Dendritic cell treated with granulocyte-macrophage colony-stimulating factor and Interleukin-4, amounts not matched to agents 40 ng/mL and 50 ng/mL, for 4 days (primary cell): Measurements from ENCODE around the gene RELA.

Experiments used
- H3K27ac Mint-ChIP-seq: one replicate; pipeline ENCODE4 v1.8.0; 2022; ENCODE audit warnings: mild to moderate bottlenecking, mixed read lengths
- H3K27me3 Mint-ChIP-seq: one replicate; pipeline ENCODE4 v1.8.0; 2022; ENCODE audit warnings: mild to moderate bottlenecking, mixed read lengths
- H3K36me3 Mint-ChIP-seq: one replicate; pipeline ENCODE4 v1.8.0; 2022; ENCODE audit warnings: low read depth, mixed read lengths
- H3K4me1 Mint-ChIP-seq: one replicate; pipeline ENCODE4 v1.8.0; 2022; ENCODE audit warnings: low read depth, mixed read lengths
- H3K4me3 Mint-ChIP-seq: one replicate; pipeline ENCODE4 v1.8.0; 2022; ENCODE audit warnings: mild to moderate bottlenecking, moderate library complexity, mixed read lengths
- H3K9me3 Mint-ChIP-seq: one replicate; pipeline ENCODE4 v1.8.0; 2022; ENCODE audit warnings: mixed read lengths
- intact Hi-C: fragments of 100-400 bp; cut with micrococcal nuclease; formaldehyde crosslinking; loops from one replicate; pipeline ENCODE4 v1.15.0; 2022

Gene RELA

DNA sequence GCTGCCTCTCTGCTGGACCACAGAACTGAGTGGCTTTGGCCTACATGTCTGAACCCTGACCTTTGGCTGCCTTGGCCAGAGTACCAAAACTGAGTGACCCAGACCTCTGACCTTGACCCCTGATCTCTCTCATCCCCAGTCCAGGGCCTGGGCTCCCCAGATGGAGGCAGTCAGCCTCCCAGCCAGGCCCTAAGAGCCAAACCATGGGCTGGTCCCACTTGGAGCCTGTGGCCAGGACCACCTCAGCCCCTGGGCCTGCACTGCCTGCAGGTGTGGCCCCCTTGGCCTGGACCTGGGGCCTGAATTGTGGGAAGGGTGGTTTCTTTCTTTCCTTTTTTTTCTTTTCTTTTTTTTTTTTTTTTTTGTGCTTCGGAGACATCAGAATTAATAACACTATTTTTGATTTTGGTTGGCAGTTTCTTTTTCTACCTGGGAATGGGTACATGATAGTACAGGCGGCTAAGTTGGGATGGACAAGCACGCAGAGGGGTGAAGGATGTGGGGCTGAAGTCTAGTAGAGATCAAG is 25.6 kb downstream of the RELA start:
- intact Hi-C loops, result no loop called here

DNA sequence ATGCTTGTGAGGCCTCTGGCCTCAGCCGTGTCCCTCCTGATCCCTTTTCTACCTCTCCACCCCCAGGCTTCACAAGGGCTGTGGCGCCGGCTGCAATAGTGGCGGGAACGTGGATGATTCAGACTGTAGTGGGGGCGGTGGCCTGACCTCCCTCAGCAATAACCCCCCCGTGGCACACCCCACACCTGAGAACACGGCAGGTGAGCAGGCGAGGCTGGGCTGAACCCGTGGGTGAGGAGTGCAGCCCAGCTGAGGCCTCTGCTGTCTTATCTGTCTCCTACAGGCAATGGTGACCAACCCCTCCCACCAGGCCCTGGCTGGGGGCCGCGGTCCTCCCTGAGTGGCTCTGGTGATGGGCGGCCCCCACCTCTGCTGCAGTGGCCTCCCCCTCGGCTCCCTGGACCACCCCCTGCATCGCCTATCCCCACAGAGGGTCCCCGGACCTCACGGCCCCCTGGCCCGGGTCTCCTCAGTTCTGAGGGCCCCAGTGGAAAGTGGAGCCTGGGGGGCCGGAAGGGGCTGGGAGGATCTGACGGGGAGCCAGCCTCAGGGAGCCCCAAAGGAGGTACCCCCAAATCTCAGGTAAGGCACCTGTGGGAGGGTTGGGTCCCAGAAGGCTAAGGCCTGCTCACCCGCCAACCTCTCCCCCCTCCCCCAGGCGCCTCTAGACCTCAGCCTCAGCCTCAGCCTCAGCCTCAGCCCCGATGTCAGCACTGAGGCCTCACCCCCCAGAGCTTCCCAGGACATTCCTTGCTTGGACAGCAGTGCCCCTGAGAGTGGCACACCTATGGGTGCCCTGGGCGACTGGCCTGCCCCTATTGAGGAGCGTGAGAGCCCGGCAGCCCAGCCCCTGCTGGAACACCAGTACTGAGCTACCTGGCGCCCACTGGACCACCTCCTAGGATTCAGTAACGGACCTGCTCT is 26.3 kb downstream of the RELA start:
- Mint-ChIP-seq H3K4me3 (no peak overlapping the region), H3K9me3 (no peaks in the 10 kb centered on the region)

More for the DNA sequence above, 25.6 kb downstream of the RELA start:
- peaks cover 62% of the 10 kb centered on the region for H3K4me1 Mint-ChIP-seq
- H3K27me3 Mint-ChIP-seq, result no peaks in the 10 kb centered on the region
- H3K27ac Mint-ChIP-seq, result peak overlapping the region; percentile 94
- no peak overlapping the region for H3K4me3 Mint-ChIP-seq
- H3K9me3 Mint-ChIP-seq, result no peaks in the 10 kb centered on the region
- H3K36me3 Mint-ChIP-seq, result peaks cover 87% of the 10 kb centered on the region

DNA sequence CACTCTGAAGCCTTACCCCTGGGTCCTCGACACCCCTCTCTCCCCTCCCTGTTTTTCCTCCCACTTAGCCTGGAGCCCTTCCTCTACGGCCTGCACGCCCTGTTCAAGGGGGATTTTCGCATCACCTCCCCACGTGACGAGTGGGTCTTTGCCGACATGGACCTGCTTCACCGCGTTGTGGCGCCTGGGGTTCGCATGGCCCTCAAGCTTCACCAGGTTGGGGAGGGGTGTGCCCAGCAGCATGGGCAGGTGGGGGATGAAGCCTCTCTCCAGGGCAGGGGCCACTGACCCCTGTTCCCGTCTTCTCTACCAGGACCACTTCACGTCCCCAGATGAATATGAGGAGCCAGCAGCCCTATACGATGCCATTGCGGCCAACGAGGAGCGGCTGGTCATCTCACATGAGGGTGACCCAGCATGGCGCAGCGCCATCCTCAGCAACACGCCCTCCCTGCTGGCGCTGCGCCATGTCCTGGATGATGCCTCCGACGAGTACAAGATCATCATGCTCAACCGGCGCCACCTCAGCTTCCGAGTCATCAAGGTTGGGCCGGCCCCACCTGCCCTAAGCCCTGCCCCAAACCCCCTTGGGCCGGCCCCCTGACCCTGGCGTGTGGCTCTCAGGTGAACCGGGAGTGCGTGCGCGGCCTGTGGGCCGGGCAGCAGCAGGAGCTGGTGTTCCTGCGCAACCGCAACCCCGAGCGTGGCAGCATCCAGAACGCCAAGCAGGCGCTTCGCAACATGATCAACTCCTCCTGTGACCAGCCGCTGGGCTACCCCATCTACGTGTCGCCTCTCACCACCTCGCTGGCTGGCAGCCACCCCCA is 27.6 kb downstream of the RELA start:
- Mint-ChIP-seq H3K4me1 (peaks cover 48% of the 10 kb centered on the region), H3K9me3 (no peaks in the 10 kb centered on the region), H3K4me3 (no peak overlapping the region), H3K36me3 (peaks cover 93% of the 10 kb centered on the region), H3K27ac (no peak overlapping the region), H3K27me3 (no peaks in the 10 kb centered on the region)
- intact Hi-C loops, result no loop called here

More for the DNA sequence above, 26.3 kb downstream of the RELA start:
- intact Hi-C loops, result no loop called here
- H3K36me3 Mint-ChIP-seq, result peaks cover 87% of the 10 kb centered on the region
- peaks cover 60% of the 10 kb centered on the region for H3K4me1 Mint-ChIP-seq
- H3K27me3 Mint-ChIP-seq, result no peaks in the 10 kb centered on the region
- peak overlapping the region; percentile 94 for H3K27ac Mint-ChIP-seq

DNA sequence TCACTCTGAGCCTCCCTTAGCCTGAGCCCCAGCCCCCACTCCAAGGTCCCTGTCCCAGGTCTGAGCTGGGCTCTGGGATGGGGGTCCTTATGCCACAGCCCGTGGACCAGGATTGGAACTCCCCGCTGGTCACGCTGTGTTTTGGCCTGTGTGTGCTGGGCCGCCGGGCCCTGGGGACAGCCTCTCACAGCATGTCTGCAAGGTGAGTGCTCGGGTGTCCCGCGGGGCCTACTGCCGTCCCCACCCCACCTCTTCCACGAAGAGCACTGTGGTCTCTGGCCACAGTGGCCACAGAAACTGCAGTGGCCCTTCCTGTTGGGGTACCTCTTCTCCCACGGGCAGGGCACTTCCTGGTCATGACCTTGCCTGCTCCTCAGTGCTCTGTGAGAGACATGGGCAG is 28.3 kb downstream of the RELA start:
- Mint-ChIP-seq H3K27ac (no peak overlapping the region), H3K4me1 (peaks cover 41% of the 10 kb centered on the region), H3K9me3 (no peaks in the 10 kb centered on the region), H3K4me3 (no peak overlapping the region), H3K27me3 (no peaks in the 10 kb centered on the region), H3K36me3 (peaks cover 95% of the 10 kb centered on the region)
- intact Hi-C loops, result no loop called here

DNA sequence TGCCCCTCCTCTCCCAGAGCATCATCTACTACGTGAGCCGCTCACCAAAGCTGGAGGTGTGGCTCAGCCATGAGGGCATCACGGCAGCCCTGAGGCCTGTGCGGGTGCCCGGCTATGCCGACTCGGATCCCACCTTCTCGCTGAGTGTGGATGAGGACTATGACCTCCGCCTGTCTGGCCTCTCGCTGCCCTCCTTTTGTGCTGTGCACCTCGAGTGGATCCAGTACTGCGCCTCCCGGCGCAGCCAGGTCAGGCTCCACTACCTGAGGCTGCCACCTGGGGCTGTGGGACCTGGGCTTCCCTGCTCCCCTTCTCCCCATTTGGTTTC is 28.6 kb downstream of the RELA start:
- Mint-ChIP-seq H3K9me3 (no peaks in the 10 kb centered on the region), H3K27ac (peak overlapping the region; percentile 44), H3K36me3 (peaks cover 97% of the 10 kb centered on the region), H3K4me3 (no peak overlapping the region), H3K27me3 (no peaks in the 10 kb centered on the region), H3K4me1 (peaks cover 37% of the 10 kb centered on the region)
- intact Hi-C loops, result no loop called here

DNA sequence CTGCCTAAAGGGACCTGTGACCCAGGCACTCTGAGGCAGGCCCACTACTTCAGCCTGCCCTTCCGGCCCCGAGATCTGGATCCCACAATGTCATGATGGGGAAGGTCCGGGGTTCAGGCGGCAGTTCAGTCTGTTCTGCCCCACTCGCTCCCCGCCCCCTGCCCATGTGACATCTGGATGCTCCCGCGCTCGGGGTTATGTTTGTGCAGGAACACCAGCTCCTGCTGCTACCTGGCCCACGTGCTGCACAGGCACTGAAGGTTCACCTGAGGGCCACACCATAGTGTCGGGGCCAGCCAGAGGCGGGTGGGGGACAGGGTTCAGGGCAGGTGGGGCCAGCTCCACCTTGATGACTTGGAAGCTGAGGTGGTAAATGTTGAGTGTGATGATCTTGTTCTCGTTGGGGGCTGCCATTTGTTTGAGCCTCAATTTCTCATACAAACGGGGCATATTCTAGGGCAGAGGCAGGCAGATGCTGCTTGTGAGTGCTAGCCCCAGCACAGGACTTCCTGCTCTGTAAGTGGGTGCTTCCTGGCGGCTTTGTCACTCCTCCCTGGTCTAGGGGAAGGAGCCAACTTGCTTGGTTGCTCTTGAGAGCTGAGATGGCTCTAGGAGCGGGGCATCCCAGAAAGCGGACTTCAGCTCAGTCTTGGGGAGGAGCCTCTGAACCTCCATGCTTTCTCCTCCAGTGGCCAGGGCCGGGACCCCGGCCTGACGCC is 29.2 kb downstream of the RELA start:
- intact Hi-C loops, result no loop called here
- Mint-ChIP-seq H3K9me3 (no peaks in the 10 kb centered on the region), H3K4me3 (no peak overlapping the region), H3K36me3 (peaks cover 97% of the 10 kb centered on the region), H3K27ac (peak overlapping the region; percentile 44), H3K27me3 (no peaks in the 10 kb centered on the region), H3K4me1 (peaks cover 32% of the 10 kb centered on the region)

DNA sequence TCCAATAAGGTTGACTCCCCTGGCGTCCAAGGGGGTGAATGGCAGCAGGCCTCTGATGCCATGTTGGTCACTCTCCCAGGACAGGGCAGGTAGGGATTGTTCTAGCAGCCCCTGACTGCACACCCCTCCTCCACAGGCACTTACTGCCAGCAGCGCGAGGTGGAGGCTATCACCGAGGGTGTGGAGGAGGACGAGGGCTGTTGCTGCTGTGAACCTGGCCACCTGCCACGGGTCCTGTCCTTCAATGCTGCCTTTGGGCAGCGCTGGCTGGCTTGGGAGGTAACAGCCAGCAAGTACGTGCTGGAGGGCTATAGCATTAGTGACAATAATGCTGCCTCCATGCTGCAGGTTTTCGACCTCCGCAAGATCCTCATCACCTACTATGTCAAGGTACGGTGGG is 32.5 kb downstream of the RELA start:
- Mint-ChIP-seq H3K4me1 (peaks cover 35% of the 10 kb centered on the region), H3K4me3 (no peak overlapping the region)

DNA sequence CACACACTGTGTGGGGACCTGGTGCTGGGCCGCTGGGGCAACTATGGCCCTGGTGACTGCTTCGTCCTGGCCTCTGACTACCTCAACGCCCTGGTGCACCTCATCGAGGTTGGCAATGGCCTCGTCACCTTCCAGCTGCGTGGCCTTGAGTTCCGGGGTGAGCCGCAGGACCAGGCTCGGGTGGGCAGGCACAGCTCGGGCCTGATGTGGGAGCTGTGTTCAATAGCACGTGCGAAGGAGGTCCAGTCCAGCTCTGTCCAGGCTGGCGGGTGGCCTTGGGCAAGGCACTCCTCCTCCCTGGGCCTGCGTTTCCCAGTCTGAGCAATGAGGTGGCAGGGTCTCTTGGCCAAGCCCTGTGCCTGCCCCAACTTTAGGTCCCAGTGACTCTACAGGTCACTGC is 33.1 kb downstream of the RELA start:
- Mint-ChIP-seq H3K4me1 (peaks cover 35% of the 10 kb centered on the region), H3K36me3 (peaks cover 100% of the 10 kb centered on the region), H3K9me3 (no peaks in the 10 kb centered on the region), H3K27me3 (no peaks in the 10 kb centered on the region), H3K27ac (no peak overlapping the region), H3K4me3 (no peak overlapping the region)
- intact Hi-C loops, result no loop called here

More for the DNA sequence above, 32.5 kb downstream of the RELA start:
- Mint-ChIP-seq H3K36me3 (peaks cover 100% of the 10 kb centered on the region), H3K9me3 (no peaks in the 10 kb centered on the region), H3K27me3 (no peaks in the 10 kb centered on the region), H3K27ac (no peak overlapping the region)
- intact Hi-C loops, result no loop called here

DNA sequence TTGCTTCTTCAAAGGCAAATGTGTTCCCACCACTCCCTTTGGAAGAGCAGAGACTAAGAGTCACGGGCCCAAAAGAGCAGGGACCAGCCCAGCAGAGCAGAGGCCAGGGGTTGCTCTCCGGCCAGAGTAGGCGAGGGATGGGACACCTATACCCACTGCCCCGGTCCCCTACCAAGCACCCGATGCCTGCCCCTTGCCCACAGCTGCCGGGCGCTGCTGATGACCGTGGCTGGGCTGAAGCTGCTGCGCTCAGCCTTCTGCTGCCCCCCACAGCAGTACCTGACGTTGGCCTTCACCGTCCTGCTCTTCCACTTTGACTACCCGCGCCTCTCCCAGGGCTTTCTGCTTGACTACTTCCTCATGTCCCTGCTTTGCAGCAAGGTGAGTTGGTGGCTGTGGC is 35.5 kb downstream of the RELA start:
- H3K9me3 Mint-ChIP-seq, result no peaks in the 10 kb centered on the region
- H3K27ac Mint-ChIP-seq, result no peak overlapping the region
- H3K4me3 Mint-ChIP-seq, result no peak overlapping the region
- H3K36me3 Mint-ChIP-seq, result peaks cover 100% of the 10 kb centered on the region
- no peaks in the 10 kb centered on the region for H3K27me3 Mint-ChIP-seq
- intact Hi-C loops, result loop anchor here (2.0 kb wide), 1 partner anchor 80 kb away; no protein-coding TSS in a partner anchor
- peaks cover 24% of the 10 kb centered on the region for H3K4me1 Mint-ChIP-seq

DNA sequence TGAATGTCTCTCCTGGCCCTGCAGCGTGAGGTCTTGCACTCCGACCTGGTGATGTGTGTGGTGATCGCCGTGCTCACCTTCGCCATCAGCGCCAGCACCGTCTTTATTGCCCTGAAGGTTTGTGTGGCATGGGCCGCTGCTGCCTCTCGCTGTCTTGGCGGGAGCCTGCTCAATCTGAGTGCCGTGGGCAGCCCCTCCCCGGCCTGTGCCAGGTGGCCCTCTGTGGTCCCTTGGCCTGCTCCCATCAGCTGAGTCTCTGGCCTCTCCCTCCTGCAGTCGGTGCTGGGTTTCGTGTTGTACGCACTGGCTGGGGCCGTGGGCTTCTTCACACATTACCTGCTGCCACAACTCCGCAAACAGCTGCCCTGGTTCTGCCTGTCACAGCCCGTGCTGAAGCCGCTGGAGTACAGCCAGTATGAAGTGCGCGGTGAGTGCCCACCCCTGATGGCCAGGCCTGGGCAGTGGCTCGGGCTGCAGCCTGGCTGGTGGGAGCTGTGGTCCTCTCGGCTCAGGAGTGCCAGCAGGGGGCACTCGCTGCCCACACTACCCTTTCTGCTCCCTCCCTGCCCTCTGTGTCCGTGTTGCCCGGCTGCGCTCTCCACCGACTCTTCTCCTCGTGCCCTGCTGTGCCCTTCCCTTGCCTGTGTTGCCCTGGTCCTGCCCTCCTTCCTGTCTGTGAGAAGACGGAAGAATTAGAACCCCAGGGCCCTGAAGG is 36.9 kb downstream of the RELA start:
- H3K36me3 Mint-ChIP-seq, result peaks cover 100% of the 10 kb centered on the region
- no peak overlapping the region for H3K4me3 Mint-ChIP-seq
- H3K4me1 Mint-ChIP-seq, result peaks cover 19% of the 10 kb centered on the region
- no peaks in the 10 kb centered on the region for H3K27me3 Mint-ChIP-seq
- H3K9me3 Mint-ChIP-seq, result no peaks in the 10 kb centered on the region
- intact Hi-C loops, result loop anchor here (2.0 kb wide), 1 partner anchor 81 kb away; no protein-coding TSS in a partner anchor
- H3K27ac Mint-ChIP-seq, result peak overlapping the region; percentile 62

DNA sequence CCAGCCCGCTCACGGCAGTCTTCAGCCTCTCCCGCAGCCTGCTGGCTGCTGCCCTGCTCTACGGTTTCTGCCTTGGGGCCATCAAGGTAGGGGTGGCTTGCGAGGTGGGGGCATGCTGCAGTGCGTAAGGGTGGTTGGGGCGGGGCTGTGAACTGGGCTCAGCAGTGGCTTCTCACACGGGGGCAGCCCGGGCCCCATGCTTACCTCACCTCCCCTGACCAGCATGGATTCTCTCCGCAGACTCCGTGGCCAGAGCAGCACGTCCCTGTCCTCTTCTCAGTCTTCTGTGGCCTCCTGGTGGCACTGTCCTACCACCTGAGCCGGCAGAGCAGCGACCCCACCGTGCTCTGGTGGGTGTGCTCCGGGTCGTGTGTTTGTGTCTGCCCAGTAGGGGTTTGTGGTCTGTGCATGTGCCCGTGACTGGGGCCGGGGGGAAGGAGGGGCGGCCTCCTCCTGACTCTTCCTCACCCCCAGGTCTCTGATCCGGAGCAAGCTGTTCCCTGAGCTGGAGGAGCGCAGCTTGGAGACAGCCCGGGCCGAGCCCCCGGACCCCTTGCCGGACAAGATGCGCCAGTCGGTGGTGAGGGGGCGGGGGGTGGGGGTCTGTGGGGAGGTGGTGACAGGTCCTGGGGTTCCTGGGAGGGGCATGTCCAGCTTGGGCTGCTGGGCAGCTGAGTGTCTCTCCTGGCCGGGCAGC is 37.6 kb downstream of the RELA start:
- H3K27ac Mint-ChIP-seq, result no peak overlapping the region
- H3K27me3 Mint-ChIP-seq, result no peaks in the 10 kb centered on the region
- intact Hi-C loops, result no loop called here
- H3K36me3 Mint-ChIP-seq, result peaks cover 100% of the 10 kb centered on the region
- no peak overlapping the region for H3K4me3 Mint-ChIP-seq
- peaks cover 19% of the 10 kb centered on the region for H3K4me1 Mint-ChIP-seq
- H3K9me3 Mint-ChIP-seq, result no peaks in the 10 kb centered on the region

DNA sequence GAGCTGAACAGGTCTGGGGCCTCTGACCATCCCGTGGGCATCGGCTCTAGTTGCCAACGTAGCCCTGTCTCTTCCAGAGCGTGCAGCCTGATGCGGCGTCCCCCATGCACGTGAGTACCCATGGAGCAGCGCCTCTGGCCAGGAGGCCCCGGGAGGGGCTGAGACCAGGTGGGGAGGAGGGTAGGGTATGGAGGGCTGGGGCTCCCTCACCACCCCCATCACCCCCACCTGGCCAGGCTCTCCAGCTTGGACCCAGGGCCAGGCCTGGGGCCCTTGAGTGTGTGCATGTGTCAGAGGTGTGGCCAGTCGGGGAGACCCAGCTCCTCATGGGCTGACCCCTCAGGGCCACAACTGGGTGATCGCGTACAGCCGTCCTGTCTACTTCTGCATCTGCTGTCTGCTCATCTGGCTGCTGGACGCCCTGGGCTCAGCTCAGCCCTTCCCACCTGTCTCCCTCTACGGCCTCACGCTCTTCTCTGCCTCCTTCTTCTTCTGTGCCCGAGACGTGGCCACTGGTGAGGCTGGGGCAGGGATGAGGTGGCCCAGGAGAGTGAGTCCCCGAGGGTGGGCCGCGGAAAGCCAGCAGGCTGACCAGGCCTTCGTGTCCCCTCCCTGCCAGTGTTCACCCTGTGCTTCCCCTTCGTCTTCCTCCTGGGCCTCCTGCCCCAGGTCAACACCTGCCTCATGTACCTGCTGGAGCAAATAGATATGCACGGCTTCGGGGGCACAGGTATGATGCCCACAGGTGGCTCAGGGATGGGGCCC is 38.7 kb downstream of the RELA start:
- intact Hi-C loops, result no loop called here
- Mint-ChIP-seq H3K36me3 (peaks cover 100% of the 10 kb centered on the region), H3K4me3 (no peak overlapping the region), H3K27me3 (no peaks in the 10 kb centered on the region), H3K27ac (no peak overlapping the region), H3K4me1 (peaks cover 19% of the 10 kb centered on the region), H3K9me3 (no peaks in the 10 kb centered on the region)
